Measurements from ENCODE around the gene CPVL. TPM values are rescaled to one million over a fixed set of nuclear protein-coding genes. Genes with fewer than 3 reads are reported as not detected.
A peak's percentile ranks its signal among the peaks of the same experiment; 100 is the strongest.

CPVL gene
- total RNA-seq, 1 experiment from 2014 or later: 1.1 TPM

DNA sequence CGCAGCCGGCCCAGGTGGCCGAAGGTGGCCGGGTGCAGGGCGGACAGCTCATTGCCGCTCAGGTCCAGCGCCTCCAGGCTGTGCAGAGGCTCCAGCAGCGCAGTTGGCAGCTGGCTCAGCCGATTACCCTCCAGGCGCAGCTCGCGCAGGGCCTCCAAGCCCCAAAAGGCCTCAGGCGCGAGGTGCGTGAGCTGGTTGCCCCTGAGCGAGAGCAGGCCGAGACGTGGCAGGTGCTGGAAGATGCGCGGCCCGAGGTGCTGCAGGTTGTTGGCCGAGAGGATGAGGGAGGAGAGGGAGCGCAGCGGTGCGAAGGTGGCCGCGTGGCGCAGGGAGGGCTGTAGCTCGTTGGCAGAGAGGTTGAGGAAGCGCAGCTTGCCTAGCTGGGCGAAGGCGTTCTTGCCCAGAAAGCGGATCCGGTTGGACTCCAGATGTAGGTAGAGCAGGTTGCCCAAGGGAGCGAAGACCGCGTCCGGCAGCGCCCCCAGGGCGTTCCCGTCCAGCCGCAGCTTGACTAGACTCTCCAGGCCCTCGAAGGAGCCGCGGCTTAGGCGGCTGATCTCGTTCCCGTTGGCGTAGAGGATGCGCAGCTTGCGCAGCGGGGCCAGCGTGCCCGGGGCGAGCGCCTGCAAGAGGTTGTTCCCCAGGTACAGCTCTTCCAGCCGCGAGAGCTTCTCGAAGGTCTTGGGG, 189.1 kb downstream of the CPVL start:
- in situ Hi-C loops (cut with HindIII; ENCODE audit: low pct_unique_long_range_greater_than_20kb, low sequenced_read_pairs) (no loop called here), intact Hi-C loops (cut with micrococcal nuclease; ENCODE audit: unreplicated experiment) (no loop called here)
- no peaks in the 10 kb centered on the region; the same call in 1 of the 2 replicates for H3K36me3 ChIP-seq (ENCODE audit: control insufficient read depth, insufficient read depth, low read length)
- CTCF ChIA-PET: interaction anchor here (1.5 kb wide), 1 partner anchor 149 kb away, joined by 9 read pairs; no protein-coding TSS in a partner anchor
- H3K9me3 ChIP-seq (ENCODE audit: control insufficient read depth, insufficient read depth, low read depth, low read length): no peaks in the 10 kb centered on the region
- DNase-seq (ENCODE audit: low read depth, low spot score) (no peak), ATAC-seq (no peak; the same call in 1 of the 2 replicates)
- H3K4me3 ChIP-seq (ENCODE audit: low read depth in 2 of 2, low read length in 2 of 2): no peak overlapping the region
- BruUV-seq (replicated peaks): no TSS peak
- no peak for TF ChIP-seq TCF7L2 (IDR thresholded peaks at IDR 0.05; ENCODE audit: low read depth, low read length)
- TF ChIP-seq, protein P1, sequence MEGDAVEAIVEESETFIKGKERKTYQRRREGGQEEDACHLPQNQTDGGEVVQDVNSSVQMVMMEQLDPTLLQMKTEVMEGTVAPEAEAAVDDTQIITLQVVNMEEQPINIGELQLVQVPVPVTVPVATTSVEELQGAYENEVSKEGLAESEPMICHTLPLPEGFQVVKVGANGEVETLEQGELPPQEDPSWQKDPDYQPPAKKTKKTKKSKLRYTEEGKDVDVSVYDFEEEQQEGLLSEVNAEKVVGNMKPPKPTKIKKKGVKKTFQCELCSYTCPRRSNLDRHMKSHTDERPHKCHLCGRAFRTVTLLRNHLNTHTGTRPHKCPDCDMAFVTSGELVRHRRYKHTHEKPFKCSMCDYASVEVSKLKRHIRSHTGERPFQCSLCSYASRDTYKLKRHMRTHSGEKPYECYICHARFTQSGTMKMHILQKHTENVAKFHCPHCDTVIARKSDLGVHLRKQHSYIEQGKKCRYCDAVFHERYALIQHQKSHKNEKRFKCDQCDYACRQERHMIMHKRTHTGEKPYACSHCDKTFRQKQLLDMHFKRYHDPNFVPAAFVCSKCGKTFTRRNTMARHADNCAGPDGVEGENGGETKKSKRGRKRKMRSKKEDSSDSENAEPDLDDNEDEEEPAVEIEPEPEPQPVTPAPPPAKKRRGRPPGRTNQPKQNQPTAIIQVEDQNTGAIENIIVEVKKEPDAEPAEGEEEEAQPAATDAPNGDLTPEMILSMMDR (IDR thresholded peaks at IDR 0.05): no peak
- no peak for TF ChIP-seq POLR2AphosphoS5 (IDR thresholded peaks at IDR 0.05; ENCODE audit: low read depth, low read length)
- no peak for TF ChIP-seq SIN3A (IDR thresholded peaks at IDR 0.05; ENCODE audit: borderline replicate concordance, insufficient read depth, low read depth, low read length)
- TF ChIP-seq, protein P2, sequence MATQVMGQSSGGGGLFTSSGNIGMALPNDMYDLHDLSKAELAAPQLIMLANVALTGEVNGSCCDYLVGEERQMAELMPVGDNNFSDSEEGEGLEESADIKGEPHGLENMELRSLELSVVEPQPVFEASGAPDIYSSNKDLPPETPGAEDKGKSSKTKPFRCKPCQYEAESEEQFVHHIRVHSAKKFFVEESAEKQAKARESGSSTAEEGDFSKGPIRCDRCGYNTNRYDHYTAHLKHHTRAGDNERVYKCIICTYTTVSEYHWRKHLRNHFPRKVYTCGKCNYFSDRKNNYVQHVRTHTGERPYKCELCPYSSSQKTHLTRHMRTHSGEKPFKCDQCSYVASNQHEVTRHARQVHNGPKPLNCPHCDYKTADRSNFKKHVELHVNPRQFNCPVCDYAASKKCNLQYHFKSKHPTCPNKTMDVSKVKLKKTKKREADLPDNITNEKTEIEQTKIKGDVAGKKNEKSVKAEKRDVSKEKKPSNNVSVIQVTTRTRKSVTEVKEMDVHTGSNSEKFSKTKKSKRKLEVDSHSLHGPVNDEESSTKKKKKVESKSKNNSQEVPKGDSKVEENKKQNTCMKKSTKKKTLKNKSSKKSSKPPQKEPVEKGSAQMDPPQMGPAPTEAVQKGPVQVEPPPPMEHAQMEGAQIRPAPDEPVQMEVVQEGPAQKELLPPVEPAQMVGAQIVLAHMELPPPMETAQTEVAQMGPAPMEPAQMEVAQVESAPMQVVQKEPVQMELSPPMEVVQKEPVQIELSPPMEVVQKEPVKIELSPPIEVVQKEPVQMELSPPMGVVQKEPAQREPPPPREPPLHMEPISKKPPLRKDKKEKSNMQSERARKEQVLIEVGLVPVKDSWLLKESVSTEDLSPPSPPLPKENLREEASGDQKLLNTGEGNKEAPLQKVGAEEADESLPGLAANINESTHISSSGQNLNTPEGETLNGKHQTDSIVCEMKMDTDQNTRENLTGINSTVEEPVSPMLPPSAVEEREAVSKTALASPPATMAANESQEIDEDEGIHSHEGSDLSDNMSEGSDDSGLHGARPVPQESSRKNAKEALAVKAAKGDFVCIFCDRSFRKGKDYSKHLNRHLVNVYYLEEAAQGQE (IDR thresholded peaks at IDR 0.05; ENCODE audit: insufficient read depth in 1 of 2, low read depth in 2 of 2, low read length in 1 of 2): no peak
- H3K4me1 ChIP-seq (ENCODE audit: control insufficient read depth, insufficient read depth, low read length): no peaks in the 10 kb centered on the region; the same call in 1 of the 2 replicates
- H3K27me3 ChIP-seq (ENCODE audit: control insufficient read depth, insufficient read depth, low read length): peaks cover 23% of the 10 kb centered on the region
- H3K27ac ChIP-seq (ENCODE audit: low read length): no peak overlapping the region
- POLR2A ChIA-PET: no interaction called here

DNA sequence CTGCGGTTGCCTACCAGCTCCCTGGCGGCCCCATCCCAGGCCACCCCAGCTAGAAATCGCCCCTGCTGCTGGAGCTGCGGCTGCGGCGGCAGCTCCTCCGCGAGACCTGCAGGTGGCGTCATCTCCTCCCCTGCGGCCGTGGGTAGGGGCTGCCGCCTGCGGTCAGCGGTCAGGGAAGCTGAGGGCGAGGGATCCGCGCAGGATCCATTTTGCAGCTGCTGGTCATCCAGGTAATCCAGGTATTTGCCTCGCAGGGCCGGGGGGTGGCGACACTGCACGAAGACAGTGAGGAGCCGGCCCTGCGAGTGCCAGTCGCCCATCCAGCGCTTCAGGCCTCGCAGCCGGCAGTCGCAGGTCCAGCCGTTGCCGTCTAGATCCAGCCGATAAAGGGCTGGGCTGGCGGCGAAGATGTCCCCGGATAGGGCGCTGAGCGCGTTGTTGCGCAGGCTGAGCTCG, 189.7 kb downstream of the CPVL start:
- ATAC-seq (peak; percentile 53), DNase-seq (ENCODE audit: low read depth, low spot score) (no peak)
- TF ChIP-seq, protein P2 (IDR thresholded peaks at IDR 0.05; ENCODE audit: insufficient read depth in 1 of 2, low read depth in 2 of 2, low read length in 1 of 2): no peak
- TF ChIP-seq, protein P1 (IDR thresholded peaks at IDR 0.05): peak; percentile 76
- ChIA-PET POLR2A (no interaction called here), CTCF (interaction anchor here (0.6 to 1.5 kb wide), 3 partner anchors 53 to 150 kb away, joined by 4 to 9 read pairs (median 4); no protein-coding TSS in a partner anchor)
- intact Hi-C loops (cut with micrococcal nuclease; ENCODE audit: unreplicated experiment) (no loop called here), in situ Hi-C loops (cut with HindIII; ENCODE audit: low pct_unique_long_range_greater_than_20kb, low sequenced_read_pairs) (no loop called here)
- H3K9me3 ChIP-seq (ENCODE audit: control insufficient read depth, insufficient read depth, low read depth, low read length): no peaks in the 10 kb centered on the region
- peak overlapping the region; percentile 19 to 39; a peak in 2 of 4 replicates for H3K4me3 ChIP-seq (ENCODE audit: low read depth in 2 of 2, low read length in 2 of 2)
- no peak overlapping the region for H3K27ac ChIP-seq (ENCODE audit: low read length)
- no peaks in the 10 kb centered on the region; the same call in 1 of the 2 replicates for H3K36me3 ChIP-seq (ENCODE audit: control insufficient read depth, insufficient read depth, low read length)
- no TSS peak for BruUV-seq (replicated peaks)
- peaks cover 25% of the 10 kb centered on the region for H3K27me3 ChIP-seq (ENCODE audit: control insufficient read depth, insufficient read depth, low read length)
- H3K4me1 ChIP-seq (ENCODE audit: control insufficient read depth, insufficient read depth, low read length): no peaks in the 10 kb centered on the region; the same call in 1 of the 2 replicates

All from Panc1 (cell line).